Thoracic aorta (tissue), 2 donors: ENCODE measurements around the gene ATG2A. TPM values are rescaled to one million over a fixed set of nuclear protein-coding genes. Genes with fewer than 3 reads are reported as not detected.

ENCODE experiments used
- ATAC-seq: fragments of 150-250 bp; one replicate; pipeline ENCODE4 v1.8.0; 2017; ENCODE audit warnings: low read depth; ENCODE audit not compliant: insufficient number of reproducible peaks, low FRiP score
- DNase-seq: peaks from one replicate; pipeline ENCODE4 v3.0.0-alpha.2; 2020; ENCODE audit warnings: low spot score
- H3K27ac ChIP-seq, 2 donors: fragments of 200-600 bp; sonication (generic); 1 replicate in 1 of 2; 2 replicates in 1 of 2; pipeline ENCODE4 v1.5.1; 2016; ENCODE audit warnings: mild to moderate bottlenecking in 2 of 2, moderate library complexity in 2 of 2
- H3K27me3 ChIP-seq: fragments of 200-600 bp; sonication (generic); replicated peaks from 2 replicates; pipeline ENCODE4 v1.6.0; 2016; ENCODE audit warnings: mild to moderate bottlenecking; ENCODE audit not compliant: insufficient read depth
- H3K36me3 ChIP-seq: fragments of 200-600 bp; sonication (generic); one replicate; pipeline ENCODE4 v1.5.1; 2016
- H3K4me1 ChIP-seq, 2 donors: fragments of 200-600 bp; sonication (generic); 1 replicate in 1 of 2; 2 replicates in 1 of 2; pipeline versions ENCODE4 v1.5.1 to v1.6.0; 2016; ENCODE audit warnings: low read depth in 2 of 2, mild to moderate bottlenecking in 1 of 2; ENCODE audit not compliant: control insufficient read depth in 1 of 2
- H3K4me3 ChIP-seq: fragments of 200-600 bp; sonication (generic); 2 replicates; pipeline ENCODE4 v1.5.1; 2016; ENCODE audit warnings: mild to moderate bottlenecking
- H3K9me3 ChIP-seq: fragments of 200-600 bp; sonication (generic); 2 replicates; pipeline ENCODE4 v1.5.1; 2016
- CTCF ChIP-seq: fragments of 200-600 bp; sonication (generic); IDR thresholded peaks from one replicate; pipeline ENCODE4 v1.5.1; 2019; ENCODE audit warnings: antibody characterized with exemption
- total RNA-seq, 2 donors: library from RNA; depleted of rRNA; stranded (reverse); fragments of >200 nt; gene quantifications; one replicate each; pipeline versions ENCODE4 v1.1.0 to v1.2.3, GENCODE V29; 2016

The ATG2A gene
- total RNA-seq, 2 donors from 2014 or later, result 18.5 to 35.2 TPM

GRCh38 chr11:64875369-64876228, 41.4 kb downstream of the ATG2A start:
- H3K27me3 ChIP-seq, result no peaks in the 10 kb centered on the region
- H3K9me3 ChIP-seq, result no peaks in the 10 kb centered on the region
- DNase-seq, result no peak
- TF ChIP-seq CTCF, result no peak
- H3K4me1 ChIP-seq, result peaks cover 39 to 84% of the 10 kb centered on the region in 2 donors
- H3K4me3 ChIP-seq, result peak overlapping the region; percentile 78
- peaks cover 9% of the 10 kb centered on the region for H3K36me3 ChIP-seq
- no peak for ATAC-seq
- H3K27ac ChIP-seq, result peak overlapping the region; percentile 74 to 76

GRCh38 chr11:64874308-64875240, 42.4 kb downstream of the ATG2A start:
- no peaks in the 10 kb centered on the region for H3K9me3 ChIP-seq
- H3K4me3 ChIP-seq, result peak overlapping the region; percentile 78
- ATAC-seq (no peak), DNase-seq (no peak)
- H3K36me3 ChIP-seq, result peaks cover 9% of the 10 kb centered on the region
- TF ChIP-seq CTCF, result no peak
- peaks cover 49 to 86% of the 10 kb centered on the region in 2 donors for H3K4me1 ChIP-seq
- no peaks in the 10 kb centered on the region for H3K27me3 ChIP-seq
- peak overlapping the region; percentile 28 to 76 for H3K27ac ChIP-seq

- H3K9me3 ChIP-seq, result no peaks in the 10 kb centered on the region
- H3K27me3 ChIP-seq, result no peaks in the 10 kb centered on the region
- TF ChIP-seq CTCF, result no peak
- H3K36me3 ChIP-seq, result peaks cover 12% of the 10 kb centered on the region
- no peak overlapping the region for H3K4me3 ChIP-seq
- ATAC-seq, result no peak
- no peak for DNase-seq
- H3K27ac ChIP-seq, result peak overlapping the region in 1 of 2 donors; percentile 14
- peaks cover 57 to 96% of the 10 kb centered on the region in 2 donors for H3K4me1 ChIP-seq
Measured at GRCh38 chr11:64872790-64873488, 44.1 kb downstream of the ATG2A start.

- Histone ChIP-seq H3K36me3 (peaks cover 12% of the 10 kb centered on the region), H3K4me1 (peaks cover 66 to 98% of the 10 kb centered on the region in 2 donors), H3K4me3 (peak overlapping the region; percentile 51), H3K27me3 (no peaks in the 10 kb centered on the region), H3K9me3 (no peaks in the 10 kb centered on the region), H3K27ac (peak overlapping the region; percentile 86 to 98)
- no peak for TF ChIP-seq CTCF
- DNase-seq, result no peak
- ATAC-seq, result no peak
Measured at GRCh38 chr11:64871492-64871891, 45.5 kb downstream of the ATG2A start.
